CD4-positive, alpha-beta memory T cell (primary cell): Measurements from ENCODE around the gene ALPG. TPM values are rescaled to one million over a fixed set of nuclear protein-coding genes. Genes with fewer than 3 reads are reported as not detected.
A peak's percentile ranks its signal among the peaks of the same experiment; 100 is the strongest.

Source experiments
- CTCF ChIA-PET: fragments of 350-600 bp; sonication (Branson Sonifier 250); formaldehyde crosslinking; loops from one replicate; lab custom pipeline; 2021; ENCODE audit warnings: inconsistent platforms; ENCODE audit not compliant: partially characterized antibody; lab: Charles Lee
- POLR2A ChIA-PET: fragments of 350-600 bp; sonication (Branson Sonifier 250); formaldehyde crosslinking; loops from one replicate; lab custom pipeline; 2021; ENCODE audit not compliant: partially characterized antibody; lab: Charles Lee
- DNase-seq, 5 donors: peaks; one replicate each; pipeline versions ENCODE4 v3.0.0 to v3.0.0-alpha.2; 2020 to 2022; ENCODE audit warnings: mixed read lengths in 1 of 5
- H3K27ac ChIP-seq: one replicate; pipeline ENCODE4 v1.7.0; 2013; ENCODE audit warnings: low read depth, low read length
- H3K27me3 ChIP-seq: 2 replicates; pipeline ENCODE4 v1.7.0; 2013; ENCODE audit warnings: mild to moderate bottlenecking, low read length, moderate library complexity; ENCODE audit not compliant: insufficient read depth
- H3K36me3 ChIP-seq: 2 replicates; pipeline ENCODE4 v1.7.0; 2013; ENCODE audit warnings: mild to moderate bottlenecking, low read length, moderate library complexity; ENCODE audit not compliant: insufficient read depth
- H3K4me1 ChIP-seq: 2 replicates; pipeline ENCODE4 v1.7.0; 2013; ENCODE audit warnings: mild to moderate bottlenecking, low read length, moderate library complexity; ENCODE audit not compliant: insufficient read depth
- H3K4me3 ChIP-seq, 2 donors: one replicate each; pipeline ENCODE4 v1.7.0; 2013; ENCODE audit warnings: low read length in 2 of 2, mild to moderate bottlenecking in 1 of 2
- H3K9me3 ChIP-seq, 2 donors: one replicate each; pipeline ENCODE4 v1.7.0; 2013; ENCODE audit warnings: low read length in 2 of 2, control low read depth in 1 of 2; ENCODE audit not compliant: control insufficient read depth in 1 of 2
- H3K27ac Mint-ChIP-seq, 7 donors: one replicate each; pipeline ENCODE4 v1.8.0; 2020 to 2021; ENCODE audit warnings: mixed read lengths in 7 of 7, mild to moderate bottlenecking in 6 of 7, inconsistent platforms in 3 of 7, moderate library complexity in 3 of 7
- H3K27me3 Mint-ChIP-seq, 2 donors: one replicate each; pipeline ENCODE4 v1.8.0; 2020 to 2021; ENCODE audit warnings: mixed read lengths in 2 of 2
- H3K36me3 Mint-ChIP-seq, 2 donors: one replicate each; pipeline ENCODE4 v1.8.0; 2020 to 2021; ENCODE audit warnings: mixed read lengths in 2 of 2, inconsistent platforms in 1 of 2, mild to moderate bottlenecking in 1 of 2
- H3K4me1 Mint-ChIP-seq, 4 donors: one replicate each; pipeline ENCODE4 v1.8.0; 2020 to 2021; ENCODE audit warnings: mixed read lengths in 4 of 4, mild to moderate bottlenecking in 1 of 4
- H3K4me3 Mint-ChIP-seq, 8 donors: one replicate each; pipeline ENCODE4 v1.8.0; 2020 to 2021; ENCODE audit warnings: mixed read lengths in 8 of 8, mild to moderate bottlenecking in 7 of 8, moderate library complexity in 6 of 8, inconsistent platforms in 3 of 8
- H3K9me3 Mint-ChIP-seq, 8 donors: one replicate each; pipeline ENCODE4 v1.8.0; 2020 to 2021; ENCODE audit warnings: mixed read lengths in 8 of 8, mild to moderate bottlenecking in 5 of 8, inconsistent platforms in 3 of 8, moderate library complexity in 1 of 8
- intact Hi-C: fragments of 100-400 bp; cut with micrococcal nuclease; formaldehyde crosslinking; loops from one replicate; pipeline ENCODE4 v1.15.1; 2023
- polyA plus RNA-seq, 2 donors: library from polyadenylated mRNA; unstranded; fragments of 300-500 nt; fragmentation: Illumina TruSeq; gene quantifications; one replicate each; pipeline ENCODE4 v1.2.3, GENCODE V29; 2021
- total RNA-seq, 2 experiments: library from RNA; stranded (reverse); gene quantifications; one replicate each; pipeline ENCODE4 v1.2.3, GENCODE V29; 2021

The ALPG gene
- total and polyA plus RNA-seq, 4 experiments from 2014 or later, result not detected

- DNase-seq, result no peak
- Histone ChIP-seq H3K9me3 (no peaks in the 10 kb centered on the region), H3K4me3 (no peak overlapping the region), H3K36me3 (no peaks in the 10 kb centered on the region), H3K27ac (no peak overlapping the region), H3K27me3 (no peaks in the 10 kb centered on the region), H3K4me1 (no peaks in the 10 kb centered on the region)
- H3K4me3 Mint-ChIP-seq, result no peak overlapping the region
- no peaks in the 10 kb centered on the region for H3K36me3 Mint-ChIP-seq
- no peak overlapping the region for H3K27ac Mint-ChIP-seq
- POLR2A ChIA-PET, result no interaction called here
- peaks cover 3% of the 10 kb centered on the region in 2 donors for H3K27me3 Mint-ChIP-seq
- CTCF ChIA-PET, result interaction anchor here (1.2 to 2.1 kb wide), 4 partner anchors 11 to 585 kb away, joined by 3 to 5 read pairs (median 4); no protein-coding TSS in a partner anchor
- intact Hi-C loops, result no loop called here
- H3K4me1 Mint-ChIP-seq, result peaks cover 2 to 6% (median 3%) of the 10 kb centered on the region in 4 donors
- peaks cover 0 to 1% (median 0%) of the 10 kb centered on the region in 8 donors for H3K9me3 Mint-ChIP-seq
Measured at GRCh38 chr2:232435805-232436204, 29.2 kb downstream of the ALPG start.

- peaks cover 3% of the 10 kb centered on the region in 2 donors for H3K27me3 Mint-ChIP-seq
Measured at GRCh38 chr2:232436381-232437194, 29.9 kb downstream of the ALPG start.

GRCh38 chr2:232437195-232437571, 30.5 kb downstream of the ALPG start:
- no peaks in the 10 kb centered on the region for H3K9me3 ChIP-seq
- CTCF ChIA-PET, result interaction anchor here (0.7 to 2.1 kb wide), 7 partner anchors 9 to 536 kb away, joined by 3 to 5 read pairs (median 3); no protein-coding TSS in a partner anchor
- no peak overlapping the region for H3K27ac ChIP-seq

More at GRCh38 chr2:232436381-232437194, 29.9 kb downstream of the ALPG start:
- no peaks in the 10 kb centered on the region for H3K36me3 Mint-ChIP-seq
- Histone ChIP-seq H3K27ac (no peak overlapping the region), H3K9me3 (no peaks in the 10 kb centered on the region), H3K27me3 (no peaks in the 10 kb centered on the region), H3K4me1 (no peaks in the 10 kb centered on the region), H3K4me3 (no peak overlapping the region), H3K36me3 (no peaks in the 10 kb centered on the region)
- peaks cover 2 to 6% (median 3%) of the 10 kb centered on the region in 4 donors for H3K4me1 Mint-ChIP-seq
- H3K9me3 Mint-ChIP-seq, result peaks cover 0 to 1% (median 0%) of the 10 kb centered on the region in 8 donors
- no peak overlapping the region for H3K4me3 Mint-ChIP-seq
- DNase-seq, result no peak
- intact Hi-C loops, result no loop called here
- CTCF ChIA-PET, result interaction anchor here (0.7 to 2.1 kb wide), 8 partner anchors 8 to 586 kb away, joined by 3 to 5 read pairs (median 3); no protein-coding TSS in a partner anchor
- H3K27ac Mint-ChIP-seq, result peak overlapping the region in 1 of 7 donors; percentile 39
- POLR2A ChIA-PET, result no interaction called here

GRCh38 chr2:232438091-232438490, 31.4 kb downstream of the ALPG start:
- DNase-seq, result no peak
- Histone ChIP-seq H3K9me3 (no peaks in the 10 kb centered on the region), H3K36me3 (no peaks in the 10 kb centered on the region), H3K4me1 (no peaks in the 10 kb centered on the region), H3K27ac (no peak overlapping the region), H3K4me3 (no peak overlapping the region), H3K27me3 (no peaks in the 10 kb centered on the region)
- intact Hi-C loops, result no loop called here
- Mint-ChIP-seq H3K27me3 (peaks cover 3 to 5% of the 10 kb centered on the region in 2 donors), H3K4me3 (no peak overlapping the region), H3K27ac (no peak overlapping the region), H3K36me3 (no peaks in the 10 kb centered on the region), H3K9me3 (peaks cover 0 to 1% (median 0%) of the 10 kb centered on the region in 8 donors), H3K4me1 (peaks cover 2 to 6% (median 3%) of the 10 kb centered on the region in 4 donors)
- POLR2A ChIA-PET, result no interaction called here
- CTCF ChIA-PET, result interaction anchor here (2.1 kb wide), 1 partner anchor 9 kb away, joined by 5 read pairs; no protein-coding TSS in a partner anchor

More at GRCh38 chr2:232437195-232437571, 30.5 kb downstream of the ALPG start:
- peaks cover 3 to 5% of the 10 kb centered on the region in 2 donors for H3K27me3 Mint-ChIP-seq
- peaks cover 2 to 6% (median 3%) of the 10 kb centered on the region in 4 donors for H3K4me1 Mint-ChIP-seq
- H3K4me1 ChIP-seq, result no peaks in the 10 kb centered on the region
- no peaks in the 10 kb centered on the region for H3K36me3 ChIP-seq
- H3K27me3 ChIP-seq, result no peaks in the 10 kb centered on the region
- no peak overlapping the region for H3K4me3 Mint-ChIP-seq
- peaks cover 0 to 1% (median 0%) of the 10 kb centered on the region in 8 donors for H3K9me3 Mint-ChIP-seq
- DNase-seq, result no peak
- H3K27ac Mint-ChIP-seq, result no peak overlapping the region
- no peaks in the 10 kb centered on the region for H3K36me3 Mint-ChIP-seq
- intact Hi-C loops, result no loop called here
- POLR2A ChIA-PET, result no interaction called here
- H3K4me3 ChIP-seq, result no peak overlapping the region

- H3K36me3 Mint-ChIP-seq, result no peaks in the 10 kb centered on the region
- peaks cover 2 to 6% (median 3%) of the 10 kb centered on the region in 4 donors for H3K4me1 Mint-ChIP-seq
- Histone ChIP-seq H3K4me1 (no peaks in the 10 kb centered on the region), H3K4me3 (no peak overlapping the region), H3K36me3 (no peaks in the 10 kb centered on the region), H3K27me3 (no peaks in the 10 kb centered on the region), H3K27ac (no peak overlapping the region), H3K9me3 (no peaks in the 10 kb centered on the region)
- CTCF ChIA-PET, result interaction anchor here (0.9 to 3.9 kb wide), 14 partner anchors 9 to 537 kb away, joined by 3 to 33 read pairs (median 3); no protein-coding TSS in a partner anchor
- no peak overlapping the region for H3K27ac Mint-ChIP-seq
- POLR2A ChIA-PET, result no interaction called here
- no peak overlapping the region for H3K4me3 Mint-ChIP-seq
- peaks cover 3 to 5% of the 10 kb centered on the region in 2 donors for H3K27me3 Mint-ChIP-seq
- peak in 3 of 5 donors; percentile 15 to 34 (median 27) for DNase-seq
- intact Hi-C loops, result no loop called here
- peaks cover 0 to 1% (median 0%) of the 10 kb centered on the region in 8 donors for H3K9me3 Mint-ChIP-seq
Measured at GRCh38 chr2:232438951-232439757, 32.5 kb downstream of the ALPG start.

GRCh38 chr2:232439758-232440135, 33.1 kb downstream of the ALPG start:
- Mint-ChIP-seq H3K27me3 (peaks cover 3 to 5% of the 10 kb centered on the region in 2 donors), H3K36me3 (no peaks in the 10 kb centered on the region), H3K4me1 (peaks cover 2 to 6% (median 4%) of the 10 kb centered on the region in 4 donors), H3K27ac (no peak overlapping the region), H3K4me3 (no peak overlapping the region), H3K9me3 (peaks cover 0 to 1% (median 0%) of the 10 kb centered on the region in 8 donors)
- no peaks in the 10 kb centered on the region for H3K36me3 ChIP-seq
- intact Hi-C loops, result loop anchor here (1.0 to 2.0 kb wide), 3 partner anchors 105 to 539 kb away; no protein-coding TSS in a partner anchor
- H3K4me3 ChIP-seq, result no peak overlapping the region
- no peak overlapping the region for H3K27ac ChIP-seq
- H3K9me3 ChIP-seq, result no peaks in the 10 kb centered on the region
- no peaks in the 10 kb centered on the region for H3K4me1 ChIP-seq
- H3K27me3 ChIP-seq, result no peaks in the 10 kb centered on the region
- peak in 1 of 5 donors; percentile 8 for DNase-seq
- ChIA-PET CTCF (interaction anchor here (1.1 to 3.9 kb wide), 13 partner anchors 8 to 538 kb away, joined by 3 to 33 read pairs (median 3); no protein-coding TSS in a partner anchor), POLR2A (no interaction called here)
